ENCODE data around the gene GP9. TPM values are rescaled to one million over a fixed set of nuclear protein-coding genes. Genes with fewer than 3 reads are reported as not detected.

The GP9 gene
- total and polyA plus RNA-seq, 7 donors: 0.26 TPM; not detected in 6

- peak; percentile 95 for DNase-seq
- intact Hi-C loops (cut with DNase I): no loop called here
- TF ChIP-seq EP300 (IDR thresholded peaks at IDR 0.05): no peak
- peak in 3 of 4 donors; percentile 68 to 82 (median 71) for TF ChIP-seq POLR2AphosphoS5 (IDR thresholded peaks at IDR 0.05)
- TF ChIP-seq CTCF (IDR thresholded peaks at IDR 0.05): peak in 2 of 4 experiments; percentile 27 to 46
- Histone ChIP-seq H3K4me1 (peaks cover 0 to 30% (median 19%) of the 10 kb centered on the region in 4 donors), H3K27me3 (no peaks in the 10 kb centered on the region), H3K27ac (peak overlapping the region; percentile 58 to 64 (median 62)), H3K36me3 (no peaks in the 10 kb centered on the region), H3K4me3 (peak overlapping the region; percentile 18 to 57 (median 38)), H3K9me3 (peaks cover 0 to 3% (median 0%) of the 10 kb centered on the region in 4 donors)
- WGBS, 2 donors: 5% methylated on average over 54 of the region's 54 CpGs
Observed at GRCh38 chr3:129026728-129027543, 33.6 kb upstream of the GP9 start.

DNA sequence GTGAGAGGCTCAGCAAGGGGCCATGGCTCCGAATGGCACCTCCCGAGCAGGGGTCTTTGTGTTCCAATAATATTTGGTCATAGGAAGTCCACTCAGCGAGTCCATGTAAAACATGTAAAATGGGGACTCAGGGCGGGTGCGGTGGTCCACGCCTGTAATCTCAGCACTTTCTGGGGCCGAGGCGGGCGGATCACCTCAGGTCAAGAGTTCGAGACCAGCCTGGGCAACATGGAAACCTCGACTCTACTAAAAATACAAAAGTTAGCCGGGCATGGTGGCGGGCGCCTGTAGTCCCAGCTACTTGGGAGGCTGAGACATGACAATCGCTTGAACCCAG lies 33.1 kb upstream of the GP9 start:
- TF ChIP-seq CTCF (IDR thresholded peaks at IDR 0.05) (no peak), POLR2AphosphoS5 (IDR thresholded peaks at IDR 0.05) (no peak), EP300 (IDR thresholded peaks at IDR 0.05) (no peak), POLR2A (IDR thresholded peaks at IDR 0.05) (no peak)
- peaks cover 0 to 3% (median 0%) of the 10 kb centered on the region in 4 donors for H3K9me3 ChIP-seq
- peak overlapping the region; percentile 18 to 57 (median 38) for H3K4me3 ChIP-seq
- H3K36me3 ChIP-seq: no peaks in the 10 kb centered on the region
- WGBS, 2 donors: 70 to 81% methylated on average over 15 of the region's 15 CpGs
- H3K4me1 ChIP-seq: peaks cover 0 to 30% (median 19%) of the 10 kb centered on the region in 4 donors
- intact Hi-C loops (cut with DNase I): no loop called here
- DNase-seq: no peak
- peak overlapping the region; percentile 8 to 64 (median 62) for H3K27ac ChIP-seq
- no peaks in the 10 kb centered on the region for H3K27me3 ChIP-seq

DNA sequence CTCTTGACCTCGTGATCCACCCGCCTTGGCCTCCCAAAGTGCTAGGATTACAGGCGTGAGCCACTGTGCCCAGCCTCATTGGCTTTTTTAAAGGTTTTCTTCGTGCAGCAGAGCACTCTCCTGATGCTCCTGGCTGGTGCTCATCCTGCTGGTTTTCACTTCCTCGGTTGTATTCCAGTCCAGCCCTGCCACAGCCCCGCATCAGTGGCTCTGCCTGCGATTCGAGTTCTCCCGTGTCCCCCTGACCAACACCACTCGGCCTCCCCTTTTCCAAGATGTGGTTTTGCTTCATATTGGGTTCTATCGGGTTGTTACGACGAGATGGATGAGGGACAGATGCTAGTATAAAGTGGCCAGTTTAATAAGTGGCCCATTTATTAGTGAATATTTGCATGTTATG lies 31.7 kb upstream of the GP9 start:
- intact Hi-C loops (cut with DNase I): no loop called here

DNA sequence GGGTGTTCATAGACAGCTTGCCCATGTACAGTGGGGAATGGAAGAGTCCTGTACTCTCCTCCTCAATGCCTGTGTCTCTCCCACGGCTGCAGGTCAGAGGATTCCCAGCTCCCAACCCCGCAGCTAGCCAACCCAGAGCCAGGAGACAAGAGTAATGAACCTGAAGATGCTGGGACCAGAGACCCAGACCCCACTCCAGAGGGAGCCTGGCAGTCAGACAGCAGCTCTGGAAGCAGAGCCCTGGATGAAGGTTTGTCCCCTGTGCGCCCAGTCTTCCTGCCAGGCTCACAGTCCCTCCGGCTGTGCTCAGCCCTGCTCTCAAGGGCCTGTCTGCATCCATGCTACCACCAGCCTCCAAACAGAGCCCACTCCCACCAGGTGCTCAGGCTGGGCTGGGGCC lies 30.0 kb upstream of the GP9 start:
- 99% methylated on average over 4 of the region's 4 CpGs for WGBS, 2 donors
- no peak for TF ChIP-seq EP300 (IDR thresholded peaks at IDR 0.05)
- DNase-seq: no peak
- Histone ChIP-seq H3K9me3 (peaks cover 0 to 3% (median 0%) of the 10 kb centered on the region in 4 donors), H3K4me1 (peaks cover 0 to 21% (median 16%) of the 10 kb centered on the region in 4 donors), H3K27me3 (no peaks in the 10 kb centered on the region), H3K27ac (no peak overlapping the region), H3K36me3 (peaks cover 0 to 7% (median 0%) of the 10 kb centered on the region in 4 donors), H3K4me3 (no peak overlapping the region)
- intact Hi-C loops (cut with DNase I): no loop called here

More for the DNA sequence above, 31.7 kb upstream of the GP9 start:
- 93% methylated on average over 13 of the region's 13 CpGs for WGBS, 2 donors
- TF ChIP-seq POLR2A (IDR thresholded peaks at IDR 0.05) (no peak), CTCF (IDR thresholded peaks at IDR 0.05) (no peak), EP300 (IDR thresholded peaks at IDR 0.05) (no peak), POLR2AphosphoS5 (IDR thresholded peaks at IDR 0.05) (no peak)
- Histone ChIP-seq H3K36me3 (peaks cover 0 to 7% (median 0%) of the 10 kb centered on the region in 4 donors), H3K27me3 (no peaks in the 10 kb centered on the region), H3K4me1 (peaks cover 0 to 24% (median 17%) of the 10 kb centered on the region in 4 donors), H3K27ac (no peak overlapping the region), H3K4me3 (no peak overlapping the region), H3K9me3 (peaks cover 0 to 3% (median 0%) of the 10 kb centered on the region in 4 donors)
- no peak for DNase-seq

- no peak overlapping the region for H3K27ac ChIP-seq
- TF ChIP-seq POLR2AphosphoS5 (IDR thresholded peaks at IDR 0.05) (no peak), CTCF (IDR thresholded peaks at IDR 0.05) (no peak), EP300 (IDR thresholded peaks at IDR 0.05) (no peak)
- DNase-seq: no peak
- H3K27me3 ChIP-seq: no peaks in the 10 kb centered on the region
- peaks cover 0 to 10% (median 7%) of the 10 kb centered on the region in 4 donors for H3K4me1 ChIP-seq
- H3K9me3 ChIP-seq: peaks cover 0 to 3% (median 0%) of the 10 kb centered on the region in 4 donors
- no peak overlapping the region for H3K4me3 ChIP-seq
- 86 to 90% methylated on average over 10 of the region's 10 CpGs for WGBS, 2 donors
- intact Hi-C loops (cut with DNase I): no loop called here
- peaks cover 0 to 7% (median 0%) of the 10 kb centered on the region in 4 donors for H3K36me3 ChIP-seq
Observed at GRCh38 chr3:129031476-129032215, 28.9 kb upstream of the GP9 start.

All from sigmoid colon (tissue), 7 donors.